Right atrium auricular region (tissue), 2 donors: ENCODE data around the gene TAS2R42. TPM values are rescaled to one million over a fixed set of nuclear protein-coding genes. Genes with fewer than 3 reads are reported as not detected.

Experiments used
- DNase-seq: peaks from one replicate; pipeline ENCODE4 v3.0.0-alpha.2; 2019; ENCODE audit warnings: low spot score
- H3K27ac ChIP-seq, 2 donors: fragments of 200-600 bp; sonication (generic); 1 replicate in 1 of 2; 2 replicates in 1 of 2; pipeline ENCODE4 v1.5.1; 2016 to 2019
- H3K27me3 ChIP-seq, 2 donors: fragments of 200-600 bp; sonication (generic); one replicate each; pipeline versions ENCODE4 v1.5.1 to v1.6.0; 2017 to 2019
- H3K36me3 ChIP-seq: fragments of 200-600 bp; sonication (generic); one replicate; pipeline ENCODE4 v1.5.1; 2016
- H3K4me1 ChIP-seq, 2 donors: fragments of 200-600 bp; sonication (generic); one replicate each; pipeline versions ENCODE4 v1.5.1 to v1.6.0; 2017 to 2019
- H3K4me3 ChIP-seq, 2 donors: fragments of 200-600 bp; sonication (generic); 1 replicate in 1 of 2; 2 replicates in 1 of 2; pipeline ENCODE4 v1.5.1; 2017 to 2019; ENCODE audit warnings: mild to moderate bottlenecking in 1 of 2, moderate library complexity in 1 of 2
- H3K9me3 ChIP-seq, 2 donors: fragments of 200-600 bp; sonication (generic); one replicate each; pipeline ENCODE4 v1.5.1; 2019
- total RNA-seq, 2 donors: library from RNA; depleted of rRNA; stranded (reverse); fragments of >200 nt; gene quantifications; one replicate each; pipeline ENCODE4 v1.1.0, GENCODE V29; 2016
- TF ChIP-seq, protein P1 (sequence below), 2 donors: fragments of 200-600 bp; sonication (generic); IDR thresholded peaks; one replicate each; pipeline ENCODE4 v1.5.1; 2019; ENCODE audit warnings: antibody characterized with exemption in 2 of 2

The TAS2R42 gene
- total RNA-seq, 2 donors from 2014 or later = not detected

DNA sequence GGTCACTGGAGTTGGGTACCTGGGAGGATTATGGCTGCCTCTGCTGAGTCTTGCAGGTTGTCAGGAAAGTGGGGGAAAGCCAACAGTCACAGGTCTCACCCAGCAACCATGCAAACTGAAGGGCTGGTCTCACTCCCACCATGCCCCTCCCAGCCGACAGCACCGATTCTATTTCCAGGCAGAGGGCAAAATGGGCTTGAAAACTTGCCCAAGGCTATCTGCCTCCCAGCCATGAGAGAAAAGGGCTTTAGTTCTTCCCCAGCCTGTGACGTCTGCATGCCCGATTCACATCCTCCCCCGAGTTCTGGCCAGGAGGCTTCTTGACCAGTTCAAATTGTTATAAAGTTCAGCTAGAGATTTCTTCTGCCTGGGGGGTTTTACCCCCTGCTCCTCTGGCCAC, 42.4 kb downstream of the TAS2R42 start:
- Histone ChIP-seq H3K4me3 (no peak overlapping the region), H3K27me3 (no peaks in the 10 kb centered on the region), H3K9me3 (peaks cover 0 to 14% of the 10 kb centered on the region in 2 donors), H3K36me3 (no peaks in the 10 kb centered on the region), H3K4me1 (no peaks in the 10 kb centered on the region), H3K27ac (no peak overlapping the region)
- DNase-seq = no peak
- TF ChIP-seq, protein P1, sequence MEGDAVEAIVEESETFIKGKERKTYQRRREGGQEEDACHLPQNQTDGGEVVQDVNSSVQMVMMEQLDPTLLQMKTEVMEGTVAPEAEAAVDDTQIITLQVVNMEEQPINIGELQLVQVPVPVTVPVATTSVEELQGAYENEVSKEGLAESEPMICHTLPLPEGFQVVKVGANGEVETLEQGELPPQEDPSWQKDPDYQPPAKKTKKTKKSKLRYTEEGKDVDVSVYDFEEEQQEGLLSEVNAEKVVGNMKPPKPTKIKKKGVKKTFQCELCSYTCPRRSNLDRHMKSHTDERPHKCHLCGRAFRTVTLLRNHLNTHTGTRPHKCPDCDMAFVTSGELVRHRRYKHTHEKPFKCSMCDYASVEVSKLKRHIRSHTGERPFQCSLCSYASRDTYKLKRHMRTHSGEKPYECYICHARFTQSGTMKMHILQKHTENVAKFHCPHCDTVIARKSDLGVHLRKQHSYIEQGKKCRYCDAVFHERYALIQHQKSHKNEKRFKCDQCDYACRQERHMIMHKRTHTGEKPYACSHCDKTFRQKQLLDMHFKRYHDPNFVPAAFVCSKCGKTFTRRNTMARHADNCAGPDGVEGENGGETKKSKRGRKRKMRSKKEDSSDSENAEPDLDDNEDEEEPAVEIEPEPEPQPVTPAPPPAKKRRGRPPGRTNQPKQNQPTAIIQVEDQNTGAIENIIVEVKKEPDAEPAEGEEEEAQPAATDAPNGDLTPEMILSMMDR (IDR thresholded peaks at IDR 0.05) = no peak

DNA sequence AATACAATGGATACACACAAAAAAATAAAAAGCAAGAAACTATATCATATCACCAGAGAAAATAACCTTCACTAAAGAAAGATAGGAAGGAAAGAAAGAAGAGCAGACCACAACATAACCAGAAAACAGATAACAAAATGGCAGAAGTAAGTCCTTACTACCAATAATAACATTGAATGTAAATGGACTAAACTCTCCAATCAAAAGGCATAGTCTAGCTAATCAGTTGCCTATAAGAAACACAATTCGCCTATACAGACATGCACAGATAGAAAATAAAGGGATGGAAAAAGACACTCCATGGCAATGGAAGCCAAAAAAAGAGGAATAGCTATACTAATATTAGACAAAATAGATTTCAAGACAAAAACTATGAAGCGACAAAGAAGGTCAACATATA, 43.4 kb downstream of the TAS2R42 start:
- Histone ChIP-seq H3K36me3 (no peaks in the 10 kb centered on the region), H3K27ac (no peak overlapping the region), H3K4me1 (no peaks in the 10 kb centered on the region), H3K27me3 (no peaks in the 10 kb centered on the region), H3K4me3 (no peak overlapping the region), H3K9me3 (peaks cover 0 to 14% of the 10 kb centered on the region in 2 donors)
- no peak for DNase-seq
- TF ChIP-seq, protein P1 (IDR thresholded peaks at IDR 0.05) = no peak

DNA sequence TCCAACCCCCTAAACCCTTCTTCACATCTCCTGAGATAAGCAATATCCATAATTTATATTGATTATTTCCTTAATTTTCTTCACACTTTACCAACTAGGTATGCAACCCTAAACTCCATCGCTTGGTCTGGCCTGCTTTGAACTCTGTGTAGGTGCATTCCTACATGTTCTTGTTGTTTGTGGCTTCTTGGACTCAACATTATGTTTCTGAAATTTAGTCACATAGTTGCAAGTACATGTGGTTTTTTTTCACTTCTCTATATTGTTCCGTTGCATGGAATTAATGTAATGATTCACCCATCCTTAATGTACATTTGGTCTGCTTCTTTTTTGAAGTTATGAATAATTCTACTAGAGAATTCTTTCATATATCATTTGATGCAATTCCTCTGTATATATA, 50.7 kb downstream of the TAS2R42 start:
- TF ChIP-seq, protein P1 (IDR thresholded peaks at IDR 0.05) = no peak
- no peaks in the 10 kb centered on the region for H3K27me3 ChIP-seq
- H3K9me3 ChIP-seq = no peaks in the 10 kb centered on the region
- H3K27ac ChIP-seq = no peak overlapping the region
- DNase-seq = no peak
- no peak overlapping the region for H3K4me3 ChIP-seq
- no peaks in the 10 kb centered on the region for H3K36me3 ChIP-seq
- H3K4me1 ChIP-seq = peaks cover 0 to 11% of the 10 kb centered on the region in 2 donors

Other genes starting within 250 kb of the TAS2R42 start
- 1 to 10 TPM in 1 of 2 donors, under 1 TPM in 1; 0.39 to 1.2 TPM for gene TAS2R14, start 247.7 kb downstream of the TAS2R42 start, total RNA-seq
- gene TAS2R50, start 200.0 kb downstream of the TAS2R42 start, total RNA-seq = 1 to 10 TPM in 1 of 2 donors, not detected in 1; 1.2 TPM
- under 1 TPM; 0.24 to 0.33 TPM for gene TAS2R20, start 188.6 kb downstream of the TAS2R42 start, total RNA-seq
- under 1 TPM; 0.35 to 0.89 TPM for gene TAS2R19, start 164.3 kb downstream of the TAS2R42 start, total RNA-seq
- under 1 TPM in 1 of 2 donors, not detected in 1; 0.59 TPM for gene TAS2R31, start 155.5 kb downstream of the TAS2R42 start, total RNA-seq
- gene TAS2R46, start 124.6 kb downstream of the TAS2R42 start, total RNA-seq = under 1 TPM in 1 of 2 donors, not detected in 1; 0.67 TPM
- gene TAS2R43, start 94.6 kb downstream of the TAS2R42 start, total RNA-seq = 1 to 10 TPM in 1 of 2 donors, under 1 TPM in 1; 0.35 to 2.0 TPM
- under 1 TPM; 0.44 to 0.90 TPM for gene TAS2R30, start 52.3 kb downstream of the TAS2R42 start, total RNA-seq
- 10 to 100 TPM; 11.8 to 13.3 TPM for gene SMIM10L1, start 15.7 kb downstream of the TAS2R42 start, total RNA-seq
- not detected for gene PRB3, start 82.8 kb upstream of the TAS2R42 start, total RNA-seq
- gene PRB4, start 123.5 kb upstream of the TAS2R42 start, total RNA-seq = not detected
- gene PRB2, start 208.6 kb upstream of the TAS2R42 start, total RNA-seq = not detected